GM19468 (cell line): ENCODE results near the gene DGCR2.

Experiments
- ATAC-seq: cut with Tn5 transposase; IDR thresholded peaks from one replicate; pipeline ENCODE4 v1.9.1; 2021; ENCODE audit warnings: mild to moderate bottlenecking, moderate library complexity, moderate number of reproducible peaks; ENCODE audit not compliant: unreplicated experiment; ENCODE audit errors: extremely low read depth

DGCR2 gene

GRCh38 chr22:19128946-19129727 is 6.9 kb upstream of the DGCR2 start:
- ATAC-seq, result no peak

GRCh38 chr22:19128009-19128401 is 5.8 kb upstream of the DGCR2 start:
- ATAC-seq, result no peak

GRCh38 chr22:19127329-19128008 is 5.3 kb upstream of the DGCR2 start:
- no peak for ATAC-seq

- no peak for ATAC-seq
These were observed 4.4 kb upstream of the DGCR2 start for GRCh38 chr22:19126309-19127273.

- ATAC-seq, result no peak
These were observed 3.5 kb upstream of the DGCR2 start for GRCh38 chr22:19125474-19126308.

- ATAC-seq, result no peak
These were observed 2.8 kb upstream of the DGCR2 start for GRCh38 chr22:19125011-19125410.

- ATAC-seq, result no peak
These were observed 2.2 kb upstream of the DGCR2 start for GRCh38 chr22:19124377-19124776.

GRCh38 chr22:19123936-19124335 is 1.7 kb upstream of the DGCR2 start:
- no peak for ATAC-seq

GRCh38 chr22:19122752-19123492 is 710 bp upstream of the DGCR2 start:
- no peak for ATAC-seq

GRCh38 chr22:19121631-19122142 is 525 bp downstream of the DGCR2 start:
- no peak for ATAC-seq

- no peak for ATAC-seq
These were observed 1.2 kb downstream of the DGCR2 start for GRCh38 chr22:19120829-19121630.

- no peak for ATAC-seq
These were observed 2.3 kb downstream of the DGCR2 start for GRCh38 chr22:19119949-19120348.

- no peak for ATAC-seq
These were observed 3.8 kb downstream of the DGCR2 start for GRCh38 chr22:19118329-19118880.

GRCh38 chr22:19117111-19117512 is 5.1 kb downstream of the DGCR2 start:
- no peak for ATAC-seq

- ATAC-seq, result no peak
These were observed 6.6 kb downstream of the DGCR2 start for GRCh38 chr22:19115628-19116027.

GRCh38 chr22:19114984-19115552 is 7.1 kb downstream of the DGCR2 start:
- no peak for ATAC-seq

- no peak for ATAC-seq
These were observed 8.8 kb downstream of the DGCR2 start for GRCh38 chr22:19113429-19113828.
